T-helper 2 cell (primary cell): Measurements from ENCODE around the gene UBL3.

Experiments used
- DNase-seq, 5 experiments: peaks; one replicate each; pipeline versions ENCODE4 v3.0.0 to v3.0.0-alpha.2; 2012 to 2022
- total RNA-seq, 2 donors: gene quantifications; one replicate each; lab custom pipeline; 2026; lab: John Stamatoyannopoulos, UW

UBL3 gene, protein sequence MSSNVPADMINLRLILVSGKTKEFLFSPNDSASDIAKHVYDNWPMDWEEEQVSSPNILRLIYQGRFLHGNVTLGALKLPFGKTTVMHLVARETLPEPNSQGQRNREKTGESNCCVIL
- 116 to 118 reads per million in 2 donors for total RNA-seq

DNA sequence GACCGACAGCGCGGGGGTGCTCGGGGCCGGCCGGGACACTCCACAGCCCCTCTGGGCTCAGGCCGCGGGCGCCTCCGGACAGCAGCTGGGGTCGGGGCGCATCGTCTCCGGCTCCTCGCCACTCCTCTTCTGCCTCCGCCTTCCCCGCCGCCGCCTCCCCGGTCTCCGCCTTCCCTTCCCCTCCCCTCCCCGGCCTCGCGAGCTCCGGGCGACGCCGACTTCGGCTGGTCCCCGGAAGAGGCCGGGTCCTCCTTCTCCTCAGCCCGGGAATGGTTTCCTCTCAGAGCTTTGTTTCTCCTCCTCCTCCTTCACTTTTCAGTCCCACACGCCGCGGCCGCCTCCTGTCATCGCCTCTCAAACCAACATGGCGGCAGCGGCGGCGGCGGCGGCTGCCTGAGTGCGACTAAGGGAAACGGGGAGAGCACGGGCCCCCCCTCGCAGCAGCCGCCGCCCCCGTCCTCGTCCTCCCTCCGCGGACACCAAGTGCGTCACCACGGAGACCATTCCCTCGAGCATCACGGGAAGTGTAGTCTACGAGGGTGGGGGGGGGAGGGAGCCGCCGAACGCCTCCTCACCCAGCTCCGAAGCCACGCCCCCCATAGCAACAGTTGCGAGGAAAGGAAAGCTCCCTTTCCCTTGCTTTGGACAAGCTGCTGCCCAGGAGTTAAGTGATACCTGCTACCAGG is at the start of gene UBL3:
Gene UBL3 (minus strand): TSS at position 405 of the 686 bp plus-strand sequence. CDS start 1,079 bp downstream, outside the sequence.
- DNase-seq = peak; percentile 84 to 98 (median 90)

DNA sequence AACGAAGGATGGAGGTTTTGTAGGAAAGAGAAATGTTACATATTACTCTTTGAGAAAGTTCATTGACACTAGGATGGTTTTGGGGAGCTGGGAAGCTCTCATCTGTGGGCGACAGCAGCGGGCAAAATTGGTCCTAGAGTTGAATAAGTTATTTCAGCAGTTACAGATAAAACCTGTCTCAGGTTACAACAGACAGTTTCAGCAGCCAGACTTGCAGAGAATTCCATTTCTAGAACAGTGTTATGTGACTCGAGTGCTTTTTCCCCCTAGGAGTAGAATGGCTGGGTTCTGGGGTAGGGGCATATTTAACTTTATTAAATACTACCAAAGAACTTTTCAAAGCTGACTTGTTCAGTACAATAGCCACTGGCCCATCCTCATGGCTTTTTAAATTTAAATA is 46.7 kb upstream of the UBL3 start:
- DNase-seq = no peak

DNA sequence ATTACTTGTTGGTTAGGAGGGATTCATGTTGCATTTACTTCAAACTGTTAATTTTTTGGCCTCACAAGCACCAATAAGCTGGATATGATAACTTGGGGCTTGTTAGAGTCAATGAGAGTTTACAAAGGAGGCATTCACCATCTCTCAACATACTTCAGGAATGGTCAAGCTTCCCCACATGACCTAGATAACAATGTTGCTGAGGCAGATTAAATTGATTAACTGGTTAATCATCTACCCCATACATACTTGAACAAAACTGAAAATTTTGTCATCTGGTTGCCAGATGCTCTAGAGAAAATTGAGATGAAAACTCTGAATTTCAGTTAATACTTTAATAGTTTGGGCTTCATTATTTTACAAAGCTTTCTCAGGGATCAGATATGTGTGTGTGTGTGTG is 43.0 kb upstream of the UBL3 start:
- DNase-seq = no peak

DNA sequence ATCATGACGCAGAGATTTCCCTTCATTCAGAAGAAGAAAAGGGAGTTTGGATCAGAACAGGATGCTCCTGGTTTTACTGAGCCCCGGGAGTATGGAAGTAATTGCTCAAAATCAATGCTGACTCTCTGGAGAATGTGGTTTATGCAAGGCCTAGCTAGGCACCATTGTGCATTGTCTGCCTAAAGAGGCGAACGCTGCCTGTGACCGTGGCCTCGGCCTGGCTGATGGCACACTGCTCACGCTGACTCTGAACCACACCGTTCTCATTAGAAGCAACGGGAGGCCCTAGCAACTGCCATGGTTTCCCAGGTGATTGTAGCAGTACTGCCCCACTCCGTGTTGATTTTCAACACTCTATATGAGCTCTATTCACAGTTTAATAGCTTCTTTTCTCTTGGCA is 41.7 kb upstream of the UBL3 start:
- no peak for DNase-seq

DNA sequence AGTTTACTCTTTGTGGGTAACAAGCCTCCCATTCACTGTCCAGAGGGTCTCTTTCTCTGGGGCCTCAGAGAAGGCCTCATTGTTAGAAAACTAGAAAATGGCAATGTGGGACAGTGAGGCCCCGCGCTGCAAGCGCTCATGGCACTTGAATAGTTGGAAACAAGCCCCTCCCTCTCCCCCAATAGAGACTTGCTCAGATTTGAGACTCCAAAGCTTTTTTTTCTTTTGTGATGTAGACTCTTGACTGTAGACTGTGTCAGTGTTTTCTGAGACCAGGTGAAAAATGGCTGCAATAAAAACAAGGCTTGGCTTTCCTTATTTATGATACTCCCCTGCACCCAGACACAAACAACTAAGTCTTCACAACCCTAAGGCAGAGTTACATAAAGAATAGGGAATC is 38.7 kb upstream of the UBL3 start:
- no peak for DNase-seq

DNA sequence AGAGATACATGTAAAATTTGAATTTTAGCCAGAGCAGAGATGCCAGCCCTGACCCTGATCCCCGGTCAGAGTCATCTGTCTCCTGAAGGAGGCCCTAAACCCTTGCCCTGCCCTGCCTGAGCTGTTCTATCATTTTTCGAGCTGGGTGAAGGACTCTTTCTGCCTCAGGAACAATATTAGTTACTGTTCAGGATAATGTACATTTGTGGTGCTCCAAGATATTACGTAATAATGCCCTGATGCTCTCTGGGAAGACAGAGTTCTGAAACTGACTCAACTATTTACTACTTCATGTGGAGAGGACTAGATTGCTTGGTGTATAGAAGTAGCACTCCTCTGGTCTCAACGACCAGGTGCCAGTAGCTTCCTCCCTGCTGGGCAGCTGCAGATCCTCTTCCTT is 37.9 kb upstream of the UBL3 start:
- no peak for DNase-seq

DNA sequence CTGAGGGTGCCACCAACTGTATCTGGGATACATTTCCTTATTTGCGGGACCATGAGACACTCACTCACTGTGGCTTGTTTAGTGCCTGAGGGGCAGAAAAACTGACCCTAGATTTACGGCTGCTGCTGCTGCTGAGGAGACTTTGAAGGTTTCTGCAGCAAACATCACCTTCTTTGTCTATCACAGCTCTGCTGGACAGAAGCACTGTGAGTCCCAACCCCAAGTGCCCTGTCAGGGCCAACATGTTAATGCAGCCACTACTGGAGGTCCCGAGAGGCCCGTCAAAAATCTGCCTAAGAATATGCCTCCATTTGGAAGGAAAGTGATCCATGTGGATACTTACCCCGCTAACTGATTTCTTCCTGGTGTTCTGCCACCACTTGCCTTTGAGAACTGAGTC is 37.3 kb upstream of the UBL3 start:
- DNase-seq = no peak

DNA sequence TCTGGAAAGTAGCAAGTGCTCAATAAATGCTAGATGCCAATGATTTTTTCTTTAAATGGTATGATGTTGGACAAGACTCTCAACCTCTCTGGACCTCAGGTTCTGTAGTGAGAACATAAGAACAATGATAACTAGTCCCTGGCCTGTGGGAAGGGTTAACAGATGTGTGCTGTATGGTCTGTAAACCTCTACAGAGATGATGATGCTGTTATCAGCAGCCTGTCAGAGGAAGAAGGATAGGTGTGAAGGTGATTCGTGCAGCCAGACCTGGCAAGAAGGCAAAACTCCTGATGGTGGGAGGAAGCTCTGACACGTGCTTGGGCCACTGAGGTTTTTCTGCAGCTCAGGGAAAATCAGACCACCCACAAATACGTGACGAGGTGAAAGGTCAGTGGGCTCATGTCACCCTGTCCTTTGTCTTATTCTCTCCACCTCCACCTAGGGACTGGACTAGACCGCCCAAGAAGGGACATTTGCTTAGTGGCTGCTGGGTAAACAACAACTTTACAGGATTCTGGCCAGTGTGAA is 36.7 kb upstream of the UBL3 start:
- DNase-seq = no peak

DNA sequence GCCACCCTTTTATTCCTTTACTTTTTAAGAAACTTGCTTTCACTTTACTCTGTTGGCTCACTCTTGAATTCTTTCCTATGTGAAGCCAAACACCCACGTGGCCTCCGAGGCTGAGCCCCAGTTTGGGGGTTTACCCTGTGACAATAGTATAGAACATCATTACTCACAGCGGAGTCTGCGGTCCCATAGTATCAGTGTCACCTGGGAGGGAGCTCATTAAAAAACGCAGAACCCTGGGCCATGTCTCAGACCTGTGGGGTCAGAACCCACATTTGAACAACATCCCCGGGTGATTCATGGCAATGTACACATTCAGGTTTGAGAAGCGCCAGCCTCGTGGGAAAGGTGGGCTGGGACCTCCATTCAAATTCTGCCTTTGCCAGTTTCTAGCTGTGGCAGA is 36.0 kb upstream of the UBL3 start:
- DNase-seq = peak in 3 of 5 experiments; percentile 4 to 12 (median 9)

DNA sequence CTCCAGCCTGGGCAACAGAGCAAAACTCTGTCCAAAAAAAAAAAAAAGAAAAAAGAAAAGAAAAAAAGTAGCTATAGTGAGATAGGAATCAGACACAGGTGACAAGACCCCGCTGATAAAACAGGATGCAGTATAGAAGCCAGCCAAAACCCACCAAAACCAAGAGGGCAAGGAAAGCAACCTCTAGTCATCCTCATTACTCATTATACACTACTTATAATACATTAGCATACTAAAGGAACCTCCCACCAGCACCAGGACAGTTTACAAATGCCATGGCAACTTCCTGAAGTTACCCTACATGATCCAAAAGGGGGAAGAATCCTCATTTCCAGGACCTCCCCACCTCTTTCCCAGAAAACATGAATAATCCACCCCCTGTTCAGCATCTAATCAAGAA is 35.6 kb upstream of the UBL3 start:
- DNase-seq = no peak

DNA sequence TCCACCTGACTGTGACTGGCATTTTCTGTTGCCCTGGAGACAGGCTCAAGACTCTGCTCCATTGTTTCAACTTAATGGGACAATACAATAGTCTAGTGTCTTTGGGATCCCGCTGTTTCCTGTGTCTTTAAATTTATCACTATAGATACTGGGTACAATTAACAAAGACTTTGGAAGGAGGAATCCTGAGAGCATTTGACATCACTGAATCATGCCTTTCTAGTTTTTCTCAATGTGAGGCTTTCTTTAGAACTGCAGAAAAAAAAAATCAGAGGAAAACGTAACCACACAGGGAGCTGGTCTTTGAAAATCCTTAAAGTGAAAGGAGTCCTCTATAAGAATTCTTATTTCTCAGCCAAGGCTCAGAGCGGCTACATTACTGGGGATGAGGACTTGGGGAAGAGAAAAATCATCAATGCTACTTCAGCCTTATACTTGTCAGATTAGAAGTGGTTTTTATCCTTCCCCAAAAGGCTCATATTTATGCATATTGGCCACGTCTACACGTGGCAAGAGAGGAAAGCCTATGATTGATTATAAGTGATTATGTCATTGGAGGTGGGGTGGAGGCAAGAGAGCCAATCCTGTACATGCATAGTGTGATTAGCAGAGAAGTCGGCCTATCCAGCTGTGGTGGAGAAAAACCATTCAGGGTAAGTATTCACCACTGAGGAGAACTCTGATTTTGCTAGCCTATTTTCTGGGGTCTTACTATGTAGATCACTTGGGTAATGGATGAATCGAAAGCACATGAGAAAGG is 34.4 kb upstream of the UBL3 start:
- no peak for DNase-seq

DNA sequence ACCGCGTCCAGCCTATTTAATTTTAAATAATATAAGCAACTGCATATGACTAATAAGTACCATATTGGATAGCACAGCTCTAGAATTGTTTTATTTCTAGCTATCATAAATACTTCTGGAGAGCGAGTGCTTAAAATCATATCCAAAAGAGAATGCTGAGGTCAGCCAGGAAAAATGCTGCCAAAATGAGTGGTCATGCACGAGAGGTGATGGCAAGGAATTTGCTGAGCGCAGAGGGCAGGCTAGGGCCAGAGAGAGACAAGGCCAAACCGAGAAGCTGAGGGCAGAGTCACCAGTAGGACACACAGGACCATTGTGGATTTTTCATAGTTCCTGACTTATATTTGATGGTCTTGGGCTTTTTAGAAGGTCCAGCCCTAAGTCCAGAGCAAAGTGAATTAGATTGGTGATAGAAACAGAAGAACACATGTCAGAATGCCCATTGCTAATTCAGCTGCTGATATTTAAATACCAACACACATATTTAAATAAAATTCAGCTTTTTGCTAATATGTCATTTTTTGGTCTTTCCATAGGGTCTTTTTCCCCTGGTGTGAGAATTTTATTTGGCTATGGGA is 33.6 kb upstream of the UBL3 start:
- no peak for DNase-seq

DNA sequence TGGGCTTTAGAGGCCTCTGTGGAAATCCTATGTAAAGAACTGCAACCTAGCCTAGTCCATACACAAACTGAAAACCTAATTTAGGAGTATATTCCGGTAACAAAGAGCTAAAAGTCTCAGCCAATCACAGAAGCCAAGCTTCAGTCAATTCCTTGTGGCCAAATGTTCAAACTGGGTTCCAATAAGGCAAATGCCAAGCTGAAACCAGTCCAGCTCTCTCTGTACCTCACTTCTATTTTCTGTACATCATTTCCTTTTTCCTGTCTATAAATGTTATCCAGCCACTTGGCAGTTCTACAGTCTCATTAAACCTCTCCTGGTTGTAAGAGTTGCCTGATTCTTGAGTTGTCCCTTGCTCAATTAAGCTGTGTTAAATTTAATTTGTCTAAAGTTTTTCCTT is 31.7 kb upstream of the UBL3 start:
- no peak for DNase-seq

DNA sequence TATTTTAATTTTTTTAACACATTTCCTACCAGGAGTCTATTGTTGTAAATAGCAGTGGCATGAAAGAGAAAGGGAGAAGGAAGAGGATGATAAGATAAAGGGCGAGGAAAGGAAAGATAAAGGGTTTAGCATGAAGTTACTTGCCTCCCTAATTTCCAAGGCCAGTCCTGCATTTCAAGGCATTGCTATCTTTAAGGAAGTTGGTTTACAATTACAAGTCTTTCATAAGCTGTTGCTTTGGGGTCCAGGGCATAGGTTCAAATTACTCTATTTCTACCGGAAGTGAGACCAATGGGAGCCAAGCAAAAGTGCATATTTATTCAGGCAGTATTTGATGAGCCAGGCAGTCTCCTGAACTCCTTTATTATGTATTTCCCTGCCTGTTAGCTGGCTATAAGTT is 27.7 kb upstream of the UBL3 start:
- DNase-seq = no peak

DNA sequence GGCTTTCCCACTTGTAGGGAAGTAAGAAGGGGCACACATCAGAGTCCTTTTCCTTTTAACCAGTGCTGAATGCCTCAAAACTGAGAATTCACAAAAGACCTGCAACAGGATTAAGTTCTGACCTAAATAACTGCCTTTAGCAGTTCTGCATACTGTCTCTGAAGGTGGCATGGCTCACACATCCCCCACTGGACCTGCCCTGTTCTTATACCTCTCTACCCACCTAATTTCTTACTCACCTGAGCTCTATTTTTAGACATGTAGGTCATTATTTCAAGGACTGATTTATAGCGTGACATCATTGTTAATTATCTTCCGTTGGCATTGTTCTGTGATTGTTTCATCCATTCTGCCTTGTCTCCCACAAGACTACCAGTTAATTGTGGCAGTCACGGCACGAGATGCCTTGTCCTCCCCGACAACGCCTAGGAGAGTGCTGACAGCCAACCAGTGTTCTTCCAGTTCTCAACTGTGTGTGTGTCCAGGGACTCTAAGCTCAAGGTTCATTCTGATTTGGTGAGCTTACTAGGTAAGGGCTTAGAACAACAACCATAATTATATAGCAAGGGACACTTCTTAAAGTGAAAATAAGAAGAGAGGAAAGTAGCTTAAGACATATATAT is 27.1 kb upstream of the UBL3 start:
- no peak for DNase-seq

DNA sequence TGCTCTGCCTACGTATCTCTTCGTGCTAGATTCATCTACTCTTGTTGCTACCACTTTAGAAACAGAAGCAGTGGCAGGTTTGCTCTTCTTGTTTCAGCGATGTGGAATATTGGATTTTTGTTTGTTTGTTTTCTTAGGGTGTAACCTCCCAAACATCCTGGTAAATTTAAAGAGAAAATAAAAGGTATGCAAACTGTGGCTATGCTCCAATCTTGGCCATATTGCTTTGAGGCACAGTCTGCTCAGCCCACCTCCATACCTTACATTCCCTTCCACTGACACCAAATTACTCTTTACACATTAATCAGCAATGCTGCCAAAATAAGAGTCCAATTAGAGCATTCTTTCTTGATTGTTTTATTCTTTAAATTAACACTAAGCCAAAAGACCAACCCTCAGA is 25.2 kb upstream of the UBL3 start:
- DNase-seq = no peak

DNA sequence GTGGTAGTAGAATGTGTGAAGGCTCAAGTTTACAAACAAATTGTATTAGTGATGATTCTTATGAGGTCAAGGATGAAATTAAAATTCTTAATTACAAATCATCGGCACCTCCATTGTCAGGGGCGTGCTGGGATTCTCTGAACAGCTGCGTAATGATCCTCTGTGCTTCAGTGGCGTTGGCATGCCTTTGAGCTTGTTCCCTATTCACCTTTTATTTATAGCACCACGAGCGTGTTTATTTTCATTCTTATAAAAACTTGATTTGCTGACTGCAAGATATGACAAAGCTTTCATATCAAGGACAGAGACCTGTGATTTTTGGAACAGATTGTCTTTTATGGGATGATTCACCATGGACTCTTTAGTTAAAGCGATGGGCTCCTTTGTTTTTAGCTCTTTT is 18.2 kb upstream of the UBL3 start:
- DNase-seq = no peak

DNA sequence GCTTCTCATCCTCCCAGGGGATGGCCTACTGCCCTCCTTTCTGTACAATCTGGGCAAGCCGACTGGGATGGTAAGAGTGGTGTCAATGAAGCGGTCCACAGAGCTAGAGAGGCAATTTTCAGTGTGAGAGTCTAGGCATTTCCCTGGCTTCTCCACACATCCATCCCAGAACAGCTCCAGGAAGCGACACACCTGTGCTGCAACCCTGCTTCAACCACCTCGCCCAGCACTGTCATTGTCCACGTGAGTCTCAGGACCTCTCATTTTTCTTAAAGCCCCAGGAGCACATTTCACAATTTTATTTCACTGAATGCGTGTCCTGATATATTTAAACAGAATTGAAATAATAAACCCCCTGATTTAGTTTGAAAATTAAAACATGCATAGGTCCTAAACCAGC is 15.5 kb upstream of the UBL3 start:
- no peak for DNase-seq

DNA sequence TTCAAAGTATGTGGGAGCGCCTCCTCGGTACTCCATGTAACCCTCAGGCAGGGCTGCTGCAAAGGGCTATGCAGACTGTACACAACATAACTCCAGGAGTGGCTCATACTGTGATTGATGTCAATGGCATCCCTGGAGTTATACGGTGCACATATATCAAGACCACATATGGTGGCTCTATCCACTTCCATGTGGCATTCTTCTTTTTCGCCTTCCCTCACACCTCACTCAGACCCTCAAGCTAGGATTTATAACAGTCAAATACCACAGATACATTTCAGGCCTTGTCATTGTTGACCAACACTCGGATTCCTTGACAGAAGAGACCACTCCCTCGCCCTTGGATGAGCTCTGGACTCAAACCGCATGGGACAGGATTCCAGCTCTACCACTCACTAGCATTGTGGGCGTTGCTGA is 11.3 kb upstream of the UBL3 start:
- no peak for DNase-seq

DNA sequence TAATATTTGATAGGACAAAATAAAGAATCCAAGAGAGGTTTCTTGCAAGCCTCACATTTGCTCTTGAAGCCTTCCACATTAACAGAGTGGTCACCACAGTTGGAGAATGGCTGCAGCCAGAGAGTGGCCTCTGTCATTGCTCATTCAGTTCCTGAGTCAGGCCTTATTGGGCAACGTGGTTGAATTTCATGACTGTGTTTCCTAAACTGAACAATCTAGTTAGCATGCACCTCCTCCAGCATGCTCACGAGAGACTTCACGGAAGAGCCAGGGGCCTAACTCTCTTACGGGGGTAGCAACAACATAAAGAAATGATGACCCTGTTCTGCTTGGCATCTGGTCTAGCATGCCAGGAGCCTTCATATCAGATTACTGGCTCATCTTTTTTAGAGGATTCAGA is 9.6 kb upstream of the UBL3 start:
- no peak for DNase-seq

DNA sequence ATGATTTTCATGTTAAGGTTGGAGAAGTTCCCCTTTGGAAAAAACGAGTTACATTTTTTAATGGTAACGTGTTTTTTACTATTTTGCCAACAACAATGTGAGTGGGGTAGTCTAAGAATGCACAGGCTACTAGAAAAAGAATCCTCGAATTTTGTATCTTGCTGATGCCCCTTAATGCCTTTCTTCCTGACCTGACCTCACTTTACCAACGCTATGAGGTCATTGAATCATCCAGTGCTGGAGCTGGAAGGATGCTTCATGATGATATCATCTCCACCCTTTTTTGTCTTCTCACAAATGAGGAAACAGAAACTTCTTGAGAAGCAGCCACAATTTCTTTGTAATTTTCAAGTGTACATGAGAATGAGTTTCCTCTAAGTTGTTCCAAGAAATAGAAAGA is 8.2 kb upstream of the UBL3 start:
- DNase-seq = peak in 1 of 5 experiments; percentile 45

DNA sequence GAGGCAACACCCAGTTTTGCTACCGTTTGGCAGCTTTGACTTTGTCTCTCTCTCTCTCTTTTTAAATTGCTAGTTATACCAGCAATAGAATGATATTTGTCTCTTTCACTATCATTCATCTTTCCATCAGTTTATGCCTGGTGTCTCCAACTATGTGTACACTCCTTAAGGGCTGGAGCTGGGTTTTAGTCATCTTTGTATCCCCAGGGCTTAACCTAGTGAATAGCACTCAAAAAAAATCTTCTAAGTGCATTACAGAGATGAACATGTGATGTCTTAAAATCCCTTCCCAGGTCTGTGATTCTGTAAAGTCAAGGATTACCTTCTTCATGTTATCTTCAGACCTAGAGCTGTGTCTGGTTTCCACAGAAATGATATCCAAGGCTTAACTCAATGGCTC is 7.8 kb upstream of the UBL3 start:
- no peak for DNase-seq

DNA sequence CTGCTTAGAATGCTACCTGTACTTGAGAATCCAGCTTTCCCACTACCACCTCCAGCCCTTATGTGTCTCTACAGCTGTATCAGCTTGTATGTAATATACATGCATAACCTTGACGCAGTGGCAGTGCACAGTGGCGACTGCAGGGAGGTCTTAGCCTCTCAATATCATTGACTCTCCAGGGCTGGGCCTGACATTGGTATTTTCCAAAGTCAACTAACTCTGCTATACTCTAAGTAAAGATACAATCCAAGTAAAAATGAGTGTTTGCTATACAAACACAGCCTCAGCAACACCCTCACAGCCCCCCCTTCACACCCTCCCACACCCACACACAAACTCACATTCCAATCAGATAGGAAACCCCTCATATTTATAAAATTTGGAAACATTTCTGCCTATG is 6.7 kb upstream of the UBL3 start:
- DNase-seq = no peak
